K562 (cell line): ENCODE results near the gene TMEM163. TPM values are rescaled to one million over a fixed set of nuclear protein-coding genes. Genes with fewer than 3 reads are reported as not detected.

ENCODE experiments used
- ATAC-seq: fragments of 200-7000 bp; cut with Tn5 transposase; 3 replicates; pipeline ENCODE4 v1.9.1; 2020; ENCODE audit warnings: moderate library complexity
- BruUV-seq: library from RNA; stranded (reverse); fragments of 400-500 nt; replicated peaks from 2 replicates; lab custom pipeline; 2021; lab: Mats Ljungman, UMichigan
- CTCF ChIA-PET: fragments of 300-600 bp; formaldehyde crosslinking; extraction: SDS; loops from one replicate; lab custom pipeline; 2021; ENCODE audit warnings: low intra/inter-chr PET ratio; lab: Yijun Ruan, JAX
- POLR2A ChIA-PET: fragments of 300-600, 350-650 bp; sonication (Branson Sonifier 250); formaldehyde crosslinking; extraction: SDS; loops from one replicate; lab custom pipeline; 2021; ENCODE audit warnings: antibody characterized with exemption, inconsistent platforms; lab: Yijun Ruan, JAX
- DNase-seq, 4 experiments: peaks; one replicate each; pipeline versions ENCODE4 v3.0.0 to v3.0.0-alpha.2; 2011 to 2018; ENCODE audit warnings: low spot score in 3 of 4, mixed read lengths in 3 of 4; ENCODE audit errors: extremely low read depth in 1 of 4
- FAIRE-seq: peaks from 2 replicates; lab custom pipeline; 2011; peaks lifted over from hg19 to GRCh38; lab: Jason Lieb, UNC
- H2AFZ ChIP-seq: 2 replicates; pipeline ENCODE4 v1.6.0; 2011; ENCODE audit warnings: low read depth, low read length, control low read depth, inconsistent platforms
- H3K27ac ChIP-seq: fragments of 200-600 bp; 3 replicates; pipeline ENCODE4 v1.8.0; 2011; ENCODE audit warnings: low read depth, mild to moderate bottlenecking, control low read depth, inconsistent platforms, low read length, moderate library complexity, mixed read lengths; ENCODE audit errors: extremely low read depth
- H3K27me3 ChIP-seq, 2 experiments: fragments of 300-600 bp in 1 of 2; 2 replicates in 1 of 2; 3 replicates in 1 of 2; pipeline versions ENCODE4 v1.6.0 to v1.8.0; 2011; ENCODE audit warnings: inconsistent platforms in 2 of 2, low read length in 2 of 2, mild to moderate bottlenecking in 1 of 2, mixed read lengths in 1 of 2, moderate library complexity in 1 of 2; ENCODE audit not compliant: control insufficient read depth in 2 of 2, insufficient read depth in 2 of 2
- H3K36me3 ChIP-seq: fragments of 300-600 bp; 3 replicates; pipeline ENCODE4 v1.8.0; 2011; ENCODE audit warnings: mild to moderate bottlenecking, low read length, inconsistent platforms; ENCODE audit not compliant: control insufficient read depth, insufficient read depth
- H3K4me1 ChIP-seq, 2 experiments: fragments of 200-600 bp in 1 of 2; replicated peaks in 1 of 2; 2 replicates in 1 of 2; 3 replicates in 1 of 2; pipeline versions ENCODE4 v1.5.1 to v1.8.0; 2011; ENCODE audit warnings: inconsistent platforms in 2 of 2, low read length in 2 of 2, mild to moderate bottlenecking in 1 of 2, mixed read lengths in 1 of 2, moderate library complexity in 1 of 2; ENCODE audit not compliant: control insufficient read depth in 2 of 2, insufficient read depth in 2 of 2
- H3K4me2 ChIP-seq: 2 replicates; pipeline ENCODE4 v1.6.1; 2011; ENCODE audit warnings: low read length, control low read depth, inconsistent platforms, mixed read lengths; ENCODE audit not compliant: insufficient read depth
- H3K4me3 ChIP-seq: fragments of 200-600 bp; sonication (generic), shearing (Covaris generic); 2 replicates; pipeline ENCODE4 v1.5.1; 2016; ENCODE audit warnings: control low read depth, inconsistent platforms
- H3K79me2 ChIP-seq: fragments of 200-600 bp; 3 replicates; pipeline ENCODE4 v1.8.0; 2011; ENCODE audit warnings: low read length, inconsistent platforms; ENCODE audit not compliant: control insufficient read depth, insufficient read depth
- H3K9ac ChIP-seq, 2 experiments: 2 replicates each; pipeline versions ENCODE4 v1.6.0 to v1.6.1; 2011; ENCODE audit warnings: low read depth in 2 of 2, low read length in 2 of 2, control low read depth in 1 of 2, inconsistent platforms in 1 of 2, mild to moderate bottlenecking in 1 of 2, mixed read lengths in 1 of 2; ENCODE audit not compliant: insufficient read depth in 1 of 2
- H3K9me1 ChIP-seq: one replicate; pipeline ENCODE4 v1.6.0; 2011; ENCODE audit warnings: inconsistent platforms, mild to moderate bottlenecking, low read length, moderate library complexity; ENCODE audit not compliant: control insufficient read depth, insufficient read depth
- H3K9me3 ChIP-seq: replicated peaks from 2 replicates; pipeline ENCODE4 v1.5.1; 2011; ENCODE audit warnings: low read depth, low read length, inconsistent platforms; ENCODE audit not compliant: control insufficient read depth, insufficient read depth
- H4K20me1 ChIP-seq: replicated peaks from 2 replicates; pipeline ENCODE4 v1.6.1; 2011; ENCODE audit warnings: low read length, inconsistent platforms, mixed read lengths; ENCODE audit not compliant: control insufficient read depth, insufficient read depth
- EGR1 ChIP-seq: fragments of 450-650 bp; conservative IDR thresholded peaks from 2 replicates; pipeline ENCODE4 v1.6.1; 2017; ENCODE audit warnings: mild to moderate bottlenecking
- HMBOX1 ChIP-seq: sonication (generic); IDR thresholded peaks from 2 replicates; pipeline ENCODE4 v1.6.1; 2016
- MEF2A ChIP-seq: IDR thresholded peaks from 2 replicates; pipeline ENCODE4 v1.6.1; 2011; ENCODE audit warnings: low read depth, mild to moderate bottlenecking, low read length, moderate library complexity; ENCODE audit not compliant: control insufficient read depth
- in situ Hi-C: fragments of 300-500 bp; cut with MboI; formaldehyde crosslinking; loops from 4 replicates; pipeline ENCODE4 v1.15.0; 2018; ENCODE audit warnings: inconsistent platforms, mixed read lengths
- intact Hi-C: fragments of 100-400 bp; cut with micrococcal nuclease; formaldehyde crosslinking; loops from 2 replicates; pipeline ENCODE4 v1.14.2; 2022
- polyA plus RNA-seq, 8 experiments: library from polyadenylated mRNA; depleted of rRNA in 4 of 8; stranded (reverse) in 5 of 8; unstranded in 3 of 8; fragments of >200 nt; fragmentation: Nextera tagmentation in 2 of 8; fragmentation: Illumina TruSeq in 1 of 8; extraction: Ambion mirVana in 2 of 8; extraction: Trizol in 1 of 8; gene quantifications; 2 replicates each; pipeline versions ENCODE4 v1.2.1 to v1.2.3, GENCODE V29; 2011 to 2014; ENCODE audit warnings: inconsistent platforms in 1 of 8, missing spikeins in 1 of 8
- total RNA-seq, 7 experiments: library from RNA; depleted of rRNA in 6 of 7; stranded (reverse); fragments of >200 nt in 6 of 7; fragmentation: Illumina TruSeq in 2 of 7; extraction: Trizol in 2 of 7; gene quantifications; 2 replicates each; pipeline versions ENCODE4 v1.2.1 to v1.2.3, GENCODE V29; 2011 to 2021; ENCODE audit warnings: low replicate concordance in 1 of 7
- TF ChIP-seq, protein P1 (sequence below), 2 experiments: fragments of 250-450 bp in 1 of 2; fragments of 450-650 bp in 1 of 2; sonication (Bioruptor Pico) in 1 of 2; IDR thresholded peaks; 2 replicates each; pipeline versions ENCODE4 v1.6.1 to v1.8.0; 2016 to 2021; ENCODE audit warnings: mild to moderate bottlenecking in 2 of 2, moderate library complexity in 2 of 2, missing compliant biosample characterization in 1 of 2, missing genetic modification characterization in 1 of 2
- TF ChIP-seq, protein P2 (sequence below): sonication (generic); formaldehyde crosslinking; IDR thresholded peaks from 2 replicates; pipeline ENCODE4 v1.8.0; 2022; ENCODE audit warnings: missing genetic modification reagents, mild to moderate bottlenecking, moderate library complexity, borderline replicate concordance

Gene TMEM163
- total and polyA plus RNA-seq, 9 of the 15 experiments (the other 6 are each of a cell fraction or from before 2014, with no cell fraction given) = 0.04 to 0.68 (median 0.16) TPM; not detected in 3

- no peak overlapping the region for H3K4me3 ChIP-seq
- no peaks in the 10 kb centered on the region for H3K79me2 ChIP-seq
- H3K27me3 ChIP-seq = no peaks in the 10 kb centered on the region
- DNase-seq (no peak), ATAC-seq (no peak), FAIRE-seq (no peak)
- no peaks in the 10 kb centered on the region for H3K9me3 ChIP-seq
- H3K27ac ChIP-seq = no peak overlapping the region
- no peaks in the 10 kb centered on the region for H3K36me3 ChIP-seq
- H3K9ac ChIP-seq = no peak overlapping the region
- ChIA-PET CTCF (no interaction called here), POLR2A (no interaction called here)
- no peaks in the 10 kb centered on the region for H4K20me1 ChIP-seq
- no peak overlapping the region for H3K4me2 ChIP-seq
- no peaks in the 10 kb centered on the region for H3K9me1 ChIP-seq
- BruUV-seq = no TSS peak
- intact Hi-C loops = no loop called here
- H2AFZ ChIP-seq = no peak overlapping the region
- in situ Hi-C loops = no loop called here
- H3K4me1 ChIP-seq = no peaks in the 10 kb centered on the region; a peak in 1 of 5 replicates
- TF ChIP-seq MEF2A (no peak), EGR1 (0 out of 2 replicates have a peak, but pooled peaks have one; percentile 29), HMBOX1 (peak; percentile 36; the same call in 1 of the 2 replicates)
- TF ChIP-seq, protein P1, sequence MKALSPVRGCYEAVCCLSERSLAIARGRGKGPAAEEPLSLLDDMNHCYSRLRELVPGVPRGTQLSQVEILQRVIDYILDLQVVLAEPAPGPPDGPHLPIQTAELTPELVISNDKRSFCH (CRISPR knock-in tag; IDR thresholded peaks at IDR 0.05) = no peak
- TF ChIP-seq, protein P1 (tag; IDR thresholded peaks at IDR 0.05) = peak; percentile 40; the same call in 1 of the 2 replicates
- TF ChIP-seq, protein P2, sequence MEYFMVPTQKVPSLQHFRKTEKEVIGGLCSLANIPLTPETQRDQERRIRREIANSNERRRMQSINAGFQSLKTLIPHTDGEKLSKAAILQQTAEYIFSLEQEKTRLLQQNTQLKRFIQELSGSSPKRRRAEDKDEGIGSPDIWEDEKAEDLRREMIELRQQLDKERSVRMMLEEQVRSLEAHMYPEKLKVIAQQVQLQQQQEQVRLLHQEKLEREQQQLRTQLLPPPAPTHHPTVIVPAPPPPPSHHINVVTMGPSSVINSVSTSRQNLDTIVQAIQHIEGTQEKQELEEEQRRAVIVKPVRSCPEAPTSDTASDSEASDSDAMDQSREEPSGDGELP (CRISPR knock-in tag) = 0 out of 2 replicates have a peak, but pooled peaks have one; percentile 36
Measured at GRCh38 chr2:134745023-134745422, 26.2 kb upstream of the TMEM163 start.
